KMS-11 (cell line): ENCODE results near the gene CDC7.

Experiments used
- H2AFZ ChIP-seq: fragments of 200-600 bp; sonication (generic); 2 replicates; pipeline ENCODE4 v1.6.1; 2016; ENCODE audit warnings: antibody characterized with exemption, mixed run types, low read depth
- H3K27ac ChIP-seq: fragments of 200-600 bp; sonication (generic); 2 replicates; pipeline ENCODE4 v1.6.1; 2016; ENCODE audit warnings: mild to moderate bottlenecking, mixed run types
- H3K27me3 ChIP-seq: fragments of 200-600 bp; sonication (generic); 2 replicates; pipeline ENCODE4 v1.6.1; 2017; ENCODE audit warnings: mild to moderate bottlenecking, low read depth, mixed run types, moderate library complexity; ENCODE audit not compliant: insufficient read depth
- H3K36me3 ChIP-seq: fragments of 200-600 bp; sonication (generic); 2 replicates; pipeline ENCODE4 v1.6.1; 2017; ENCODE audit warnings: mild to moderate bottlenecking, mixed run types; ENCODE audit not compliant: insufficient read depth
- H3K4me1 ChIP-seq: fragments of 200-600 bp; sonication (generic); 2 replicates; pipeline ENCODE4 v1.6.1; 2016; ENCODE audit warnings: mild to moderate bottlenecking, low read depth, mixed run types; ENCODE audit not compliant: poor library complexity, severe bottlenecking
- H3K4me2 ChIP-seq: fragments of 200-600 bp; sonication (generic); 2 replicates; pipeline ENCODE4 v1.7.0; 2016; ENCODE audit warnings: mild to moderate bottlenecking, mixed run types
- H3K4me3 ChIP-seq: fragments of 200-600 bp; sonication (generic); IDR thresholded peaks from 2 replicates; pipeline ENCODE4 v1.6.1; 2017; ENCODE audit warnings: low read depth, low read length, mixed read lengths; ENCODE audit not compliant: insufficient read depth
- H3K79me2 ChIP-seq: fragments of 200-600 bp; sonication (generic); 2 replicates; pipeline ENCODE4 v1.6.1; 2016; ENCODE audit warnings: low read depth, mixed run types; ENCODE audit not compliant: insufficient read depth
- H3K9ac ChIP-seq: fragments of 200-600 bp; sonication (generic); 2 replicates; pipeline ENCODE4 v1.6.1; 2016; ENCODE audit warnings: mild to moderate bottlenecking, mixed run types
- H4K20me1 ChIP-seq: fragments of 200-600 bp; sonication (generic); 2 replicates; pipeline ENCODE4 v1.6.1; 2016; ENCODE audit warnings: mild to moderate bottlenecking, mixed run types; ENCODE audit not compliant: insufficient read depth
- CTCF ChIP-seq: fragments of 200-600 bp; sonication (generic); conservative IDR thresholded peaks from 2 replicates; pipeline ENCODE4 v1.6.1; 2017; ENCODE audit warnings: low read depth, mild to moderate bottlenecking, antibody characterized with exemption, low read length, moderate library complexity, mixed read lengths

CDC7 gene

GRCh38 chr1:91520942-91521507, 20.4 kb downstream of the CDC7 start:
- Histone ChIP-seq H3K4me3 (no peak overlapping the region), H3K79me2 (no peaks in the 10 kb centered on the region), H4K20me1 (no peaks in the 10 kb centered on the region), H3K4me2 (no peak overlapping the region), H3K27me3 (no peaks in the 10 kb centered on the region), H3K4me1 (no peaks in the 10 kb centered on the region), H2AFZ (no peak overlapping the region), H3K36me3 (no peaks in the 10 kb centered on the region), H3K27ac (no peak overlapping the region), H3K9ac (no peak overlapping the region)
- TF ChIP-seq CTCF, result no peak

- Histone ChIP-seq H3K9ac (no peak overlapping the region), H3K79me2 (no peaks in the 10 kb centered on the region), H3K4me1 (no peaks in the 10 kb centered on the region), H3K36me3 (no peaks in the 10 kb centered on the region), H3K27me3 (no peaks in the 10 kb centered on the region), H3K27ac (no peak overlapping the region), H2AFZ (no peak overlapping the region), H3K4me2 (no peak overlapping the region), H3K4me3 (no peak overlapping the region), H4K20me1 (no peaks in the 10 kb centered on the region)
- no peak for TF ChIP-seq CTCF
Measured at GRCh38 chr1:91523482-91523881, 22.8 kb downstream of the CDC7 start.

GRCh38 chr1:91526496-91526895, 25.8 kb downstream of the CDC7 start:
- H3K9ac ChIP-seq, result no peak overlapping the region
- H3K4me3 ChIP-seq, result no peak overlapping the region
- H3K4me2 ChIP-seq, result no peak overlapping the region
- no peaks in the 10 kb centered on the region for H3K4me1 ChIP-seq
- no peak for TF ChIP-seq CTCF
- no peaks in the 10 kb centered on the region for H3K27me3 ChIP-seq
- no peak overlapping the region for H2AFZ ChIP-seq
- no peaks in the 10 kb centered on the region for H3K79me2 ChIP-seq
- H3K36me3 ChIP-seq, result no peaks in the 10 kb centered on the region
- H3K27ac ChIP-seq, result no peak overlapping the region
- H4K20me1 ChIP-seq, result no peaks in the 10 kb centered on the region

GRCh38 chr1:91527266-91527765, 26.7 kb downstream of the CDC7 start:
- no peak overlapping the region for H3K27ac ChIP-seq
- H3K27me3 ChIP-seq, result no peaks in the 10 kb centered on the region
- no peaks in the 10 kb centered on the region for H3K36me3 ChIP-seq
- no peak for TF ChIP-seq CTCF
- H2AFZ ChIP-seq, result no peak overlapping the region
- H3K4me3 ChIP-seq, result no peak overlapping the region
- H3K79me2 ChIP-seq, result no peaks in the 10 kb centered on the region
- no peak overlapping the region for H3K4me2 ChIP-seq
- H3K4me1 ChIP-seq, result no peaks in the 10 kb centered on the region
- H3K9ac ChIP-seq, result no peak overlapping the region
- H4K20me1 ChIP-seq, result no peaks in the 10 kb centered on the region
